ENCODE data around the gene RUSC2.

GRCh38 chr9:35529161-35529823 is 39.4 kb downstream of the RUSC2 start:
- TF ChIP-seq CTCF (IDR thresholded peaks at IDR 0.05) (no peak), EP300 (IDR thresholded peaks at IDR 0.05) (no peak), POLR2AphosphoS5 (IDR thresholded peaks at IDR 0.05) (no peak), POLR2A (IDR thresholded peaks at IDR 0.05) (no peak)

All from sigmoid colon (tissue), 4 donors.